Measurements from ENCODE around the gene ZNF573.

- TF ChIP-seq CTCF (IDR thresholded peaks at IDR 0.05), result peak in 1 of 5 experiments; percentile 18
- no peak for TF ChIP-seq POLR2AphosphoS5 (IDR thresholded peaks at IDR 0.05)
Measured at GRCh38 chr19:37719927-37720265, 59.5 kb downstream of the ZNF573 start.

All from transverse colon (tissue), 4 donors.